K562 (cell line): ENCODE results near the gene ROBO1. TPM values are rescaled to one million over a fixed set of nuclear protein-coding genes. Genes with fewer than 3 reads are reported as not detected.

ENCODE experiments used
- ARHGAP35 ChIP-seq: fragments of 450-650 bp; IDR thresholded peaks from 2 replicates; pipeline ENCODE4 v1.6.1; 2018; ENCODE audit not compliant: partially characterized antibody
- CEBPG ChIP-seq, 3 experiments: fragments of 200-800 bp in 1 of 3; sonication (Bioruptor generic) in 1 of 3; sonication (generic) in 1 of 3; formaldehyde crosslinking in 1 of 3; IDR thresholded peaks in 2 of 3; conservative IDR thresholded peaks in 1 of 3; 2 replicates each; pipeline versions ENCODE4 v1.6.1 to v1.8.0; 2016 to 2022; ENCODE audit warnings: missing compliant biosample characterization in 2 of 3, missing genetic modification characterization in 2 of 3, mild to moderate bottlenecking in 1 of 3, missing genetic modification reagents in 1 of 3
- CGGBP1 ChIP-seq: fragments of 250-450 bp; sonication (Bioruptor Pico); IDR thresholded peaks from 2 replicates; pipeline ENCODE4 v1.9.0; 2021; ENCODE audit warnings: mild to moderate bottlenecking
- HNRNPH1 ChIP-seq: fragments of 200-400 bp; formaldehyde crosslinking; optimal IDR thresholded peaks from 2 replicates; pipeline ENCODE3; 2017; ENCODE audit warnings: low read depth, mild to moderate bottlenecking, low read length, moderate library complexity
- MYBL2 ChIP-seq, 2 experiments: fragments of 450-650 bp in 1 of 2; sonication (generic) in 1 of 2; formaldehyde crosslinking in 1 of 2; IDR thresholded peaks; 2 replicates each; pipeline versions ENCODE4 v1.6.1 to v1.8.1; 2017 to 2022; ENCODE audit warnings: borderline replicate concordance in 1 of 2, inconsistent platforms in 1 of 2, low read depth in 1 of 2, mild to moderate bottlenecking in 1 of 2, missing genetic modification reagents in 1 of 2, moderate library complexity in 1 of 2
- RBM22 ChIP-seq: fragments of 200-400 bp; formaldehyde crosslinking; IDR thresholded peaks from 2 replicates; pipeline ENCODE4 v1.6.1; 2018; ENCODE audit warnings: low read length, low read depth; ENCODE audit not compliant: poor library complexity, severe bottlenecking
- ZC3H11A ChIP-seq: IDR thresholded peaks from 2 replicates; pipeline ENCODE4 v1.6.1; 2012; ENCODE audit warnings: low read depth, low read length, improper control_type of control experiment
- polyA plus RNA-seq, 8 experiments: library from polyadenylated mRNA; depleted of rRNA in 4 of 8; stranded (reverse) in 5 of 8; unstranded in 3 of 8; fragments of >200 nt; fragmentation: Nextera tagmentation in 2 of 8; fragmentation: Illumina TruSeq in 1 of 8; extraction: Ambion mirVana in 2 of 8; extraction: Trizol in 1 of 8; gene quantifications; 2 replicates each; pipeline versions ENCODE4 v1.2.1 to v1.2.3, GENCODE V29; 2011 to 2014; ENCODE audit warnings: inconsistent platforms in 1 of 8, missing spikeins in 1 of 8
- total RNA-seq, 7 experiments: library from RNA; depleted of rRNA in 6 of 7; stranded (reverse); fragments of >200 nt in 6 of 7; fragmentation: Illumina TruSeq in 2 of 7; extraction: Trizol in 2 of 7; gene quantifications; 2 replicates each; pipeline versions ENCODE4 v1.2.1 to v1.2.3, GENCODE V29; 2011 to 2021; ENCODE audit warnings: low replicate concordance in 1 of 7
- TF ChIP-seq, protein P1 (sequence below): fragments of 450-650 bp; IDR thresholded peaks from 2 replicates; pipeline ENCODE4 v1.6.1; 2016; ENCODE audit warnings: mild to moderate bottlenecking, moderate library complexity

Gene ROBO1
- total and polyA plus RNA-seq, 9 of the 15 experiments (the other 6 are each of a cell fraction or from before 2014, with no cell fraction given) = 0.01 to 0.53 (median 0.17) TPM; not detected in 5

GRCh38 chr3:79172241-79172640 is 595.6 kb downstream of the ROBO1 start (continued):
- TF ChIP-seq, protein P1, sequence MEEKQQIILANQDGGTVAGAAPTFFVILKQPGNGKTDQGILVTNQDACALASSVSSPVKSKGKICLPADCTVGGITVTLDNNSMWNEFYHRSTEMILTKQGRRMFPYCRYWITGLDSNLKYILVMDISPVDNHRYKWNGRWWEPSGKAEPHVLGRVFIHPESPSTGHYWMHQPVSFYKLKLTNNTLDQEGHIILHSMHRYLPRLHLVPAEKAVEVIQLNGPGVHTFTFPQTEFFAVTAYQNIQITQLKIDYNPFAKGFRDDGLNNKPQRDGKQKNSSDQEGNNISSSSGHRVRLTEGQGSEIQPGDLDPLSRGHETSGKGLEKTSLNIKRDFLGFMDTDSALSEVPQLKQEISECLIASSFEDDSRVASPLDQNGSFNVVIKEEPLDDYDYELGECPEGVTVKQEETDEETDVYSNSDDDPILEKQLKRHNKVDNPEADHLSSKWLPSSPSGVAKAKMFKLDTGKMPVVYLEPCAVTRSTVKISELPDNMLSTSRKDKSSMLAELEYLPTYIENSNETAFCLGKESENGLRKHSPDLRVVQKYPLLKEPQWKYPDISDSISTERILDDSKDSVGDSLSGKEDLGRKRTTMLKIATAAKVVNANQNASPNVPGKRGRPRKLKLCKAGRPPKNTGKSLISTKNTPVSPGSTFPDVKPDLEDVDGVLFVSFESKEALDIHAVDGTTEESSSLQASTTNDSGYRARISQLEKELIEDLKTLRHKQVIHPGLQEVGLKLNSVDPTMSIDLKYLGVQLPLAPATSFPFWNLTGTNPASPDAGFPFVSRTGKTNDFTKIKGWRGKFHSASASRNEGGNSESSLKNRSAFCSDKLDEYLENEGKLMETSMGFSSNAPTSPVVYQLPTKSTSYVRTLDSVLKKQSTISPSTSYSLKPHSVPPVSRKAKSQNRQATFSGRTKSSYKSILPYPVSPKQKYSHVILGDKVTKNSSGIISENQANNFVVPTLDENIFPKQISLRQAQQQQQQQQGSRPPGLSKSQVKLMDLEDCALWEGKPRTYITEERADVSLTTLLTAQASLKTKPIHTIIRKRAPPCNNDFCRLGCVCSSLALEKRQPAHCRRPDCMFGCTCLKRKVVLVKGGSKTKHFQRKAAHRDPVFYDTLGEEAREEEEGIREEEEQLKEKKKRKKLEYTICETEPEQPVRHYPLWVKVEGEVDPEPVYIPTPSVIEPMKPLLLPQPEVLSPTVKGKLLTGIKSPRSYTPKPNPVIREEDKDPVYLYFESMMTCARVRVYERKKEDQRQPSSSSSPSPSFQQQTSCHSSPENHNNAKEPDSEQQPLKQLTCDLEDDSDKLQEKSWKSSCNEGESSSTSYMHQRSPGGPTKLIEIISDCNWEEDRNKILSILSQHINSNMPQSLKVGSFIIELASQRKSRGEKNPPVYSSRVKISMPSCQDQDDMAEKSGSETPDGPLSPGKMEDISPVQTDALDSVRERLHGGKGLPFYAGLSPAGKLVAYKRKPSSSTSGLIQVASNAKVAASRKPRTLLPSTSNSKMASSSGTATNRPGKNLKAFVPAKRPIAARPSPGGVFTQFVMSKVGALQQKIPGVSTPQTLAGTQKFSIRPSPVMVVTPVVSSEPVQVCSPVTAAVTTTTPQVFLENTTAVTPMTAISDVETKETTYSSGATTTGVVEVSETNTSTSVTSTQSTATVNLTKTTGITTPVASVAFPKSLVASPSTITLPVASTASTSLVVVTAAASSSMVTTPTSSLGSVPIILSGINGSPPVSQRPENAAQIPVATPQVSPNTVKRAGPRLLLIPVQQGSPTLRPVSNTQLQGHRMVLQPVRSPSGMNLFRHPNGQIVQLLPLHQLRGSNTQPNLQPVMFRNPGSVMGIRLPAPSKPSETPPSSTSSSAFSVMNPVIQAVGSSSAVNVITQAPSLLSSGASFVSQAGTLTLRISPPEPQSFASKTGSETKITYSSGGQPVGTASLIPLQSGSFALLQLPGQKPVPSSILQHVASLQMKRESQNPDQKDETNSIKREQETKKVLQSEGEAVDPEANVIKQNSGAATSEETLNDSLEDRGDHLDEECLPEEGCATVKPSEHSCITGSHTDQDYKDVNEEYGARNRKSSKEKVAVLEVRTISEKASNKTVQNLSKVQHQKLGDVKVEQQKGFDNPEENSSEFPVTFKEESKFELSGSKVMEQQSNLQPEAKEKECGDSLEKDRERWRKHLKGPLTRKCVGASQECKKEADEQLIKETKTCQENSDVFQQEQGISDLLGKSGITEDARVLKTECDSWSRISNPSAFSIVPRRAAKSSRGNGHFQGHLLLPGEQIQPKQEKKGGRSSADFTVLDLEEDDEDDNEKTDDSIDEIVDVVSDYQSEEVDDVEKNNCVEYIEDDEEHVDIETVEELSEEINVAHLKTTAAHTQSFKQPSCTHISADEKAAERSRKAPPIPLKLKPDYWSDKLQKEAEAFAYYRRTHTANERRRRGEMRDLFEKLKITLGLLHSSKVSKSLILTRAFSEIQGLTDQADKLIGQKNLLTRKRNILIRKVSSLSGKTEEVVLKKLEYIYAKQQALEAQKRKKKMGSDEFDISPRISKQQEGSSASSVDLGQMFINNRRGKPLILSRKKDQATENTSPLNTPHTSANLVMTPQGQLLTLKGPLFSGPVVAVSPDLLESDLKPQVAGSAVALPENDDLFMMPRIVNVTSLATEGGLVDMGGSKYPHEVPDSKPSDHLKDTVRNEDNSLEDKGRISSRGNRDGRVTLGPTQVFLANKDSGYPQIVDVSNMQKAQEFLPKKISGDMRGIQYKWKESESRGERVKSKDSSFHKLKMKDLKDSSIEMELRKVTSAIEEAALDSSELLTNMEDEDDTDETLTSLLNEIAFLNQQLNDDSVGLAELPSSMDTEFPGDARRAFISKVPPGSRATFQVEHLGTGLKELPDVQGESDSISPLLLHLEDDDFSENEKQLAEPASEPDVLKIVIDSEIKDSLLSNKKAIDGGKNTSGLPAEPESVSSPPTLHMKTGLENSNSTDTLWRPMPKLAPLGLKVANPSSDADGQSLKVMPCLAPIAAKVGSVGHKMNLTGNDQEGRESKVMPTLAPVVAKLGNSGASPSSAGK = no peak
- no peak for TF ChIP-seq HNRNPH1
- TF ChIP-seq ARHGAP35 = no peak
- TF ChIP-seq CEBPG (CRISPR knock-in tag; IDR thresholded peaks at IDR 0.05) = no peak
- no peak for TF ChIP-seq CEBPG (tag; conservative IDR thresholded peaks at IDR 0.05 in 1 of 2, IDR thresholded peaks at IDR 0.05 in 1 of 2)
- no peak for TF ChIP-seq RBM22
- TF ChIP-seq MYBL2 (IDR thresholded peaks at IDR 0.05; ENCODE audit: low read depth) = no peak
- TF ChIP-seq MYBL2 (CRISPR knock-in tag; IDR thresholded peaks at IDR 0.05; ENCODE audit: borderline replicate concordance) = no peak
- no peak for TF ChIP-seq ZC3H11A
- TF ChIP-seq CGGBP1 = no peak
